Thyroid gland (tissue), 4 donors: Measurements from ENCODE around the gene PLAAT2. TPM values are rescaled to one million over a fixed set of nuclear protein-coding genes. Genes with fewer than 3 reads are reported as not detected.

ENCODE experiments used
- DNase-seq, 2 donors: peaks; one replicate each; pipeline ENCODE4 v3.0.0-alpha.2; 2019
- H3K27ac ChIP-seq, 3 donors: fragments of 200-600 bp; sonication (generic); 1 replicate in 2 of 3; 2 replicates in 1 of 3; pipeline ENCODE4 v1.5.1; 2016 to 2019; ENCODE audit warnings: mild to moderate bottlenecking in 1 of 3, moderate library complexity in 1 of 3
- H3K27me3 ChIP-seq: fragments of 200-600 bp; sonication (generic); one replicate; pipeline ENCODE4 v1.5.1; 2019
- H3K36me3 ChIP-seq, 2 donors: fragments of 200-600 bp; sonication (generic); one replicate each; pipeline ENCODE4 v1.5.1; 2016 to 2019
- H3K4me1 ChIP-seq, 2 donors: fragments of 200-600 bp; sonication (generic); one replicate each; pipeline ENCODE4 v1.5.1; 2017 to 2019
- H3K4me3 ChIP-seq, 3 donors: fragments of 200-600 bp; sonication (generic); replicated peaks in 1 of 3; 1 replicate in 2 of 3; 2 replicates in 1 of 3; pipeline ENCODE4 v1.5.1; 2016; ENCODE audit warnings: mild to moderate bottlenecking in 1 of 3
- H3K9me3 ChIP-seq: fragments of 200-600 bp; sonication (generic); one replicate; pipeline ENCODE4 v1.5.1; 2017
- POLR2A ChIP-seq, 2 donors: fragments of 450-650 bp; IDR thresholded peaks; one replicate each; pipeline ENCODE4 v1.6.1; 2017; ENCODE audit warnings: antibody characterized with exemption in 2 of 2, mild to moderate bottlenecking in 2 of 2, moderate library complexity in 1 of 2
- WGBS, 2 donors: methylation state at CpG; one replicate each; pipeline ENCODE4 v1.1.5; 2017; 5-methylcytosine and 5-hydroxymethylcytosine counted together
- intact Hi-C: fragments of 100-400 bp; cut with DNase I; formaldehyde crosslinking; loops from one replicate; pipeline ENCODE4 v1.15.1; 2023
- total RNA-seq, 4 donors: library from RNA; depleted of rRNA; stranded (reverse); fragments of >200 nt; gene quantifications; one replicate each; pipeline ENCODE4 v1.2.3, GENCODE V29; 2016
- TF ChIP-seq, protein P1 (sequence below), 6 experiments: fragments of 200-600 bp in 3 of 6; fragments of 450-650 bp in 3 of 6; sonication (generic) in 3 of 6; IDR thresholded peaks; one replicate each; pipeline ENCODE4 v1.5.1; 2016 to 2019; ENCODE audit warnings: antibody characterized with exemption in 6 of 6, mild to moderate bottlenecking in 2 of 6, inconsistent platforms in 1 of 6, moderate library complexity in 1 of 6

The PLAAT2 gene
- total RNA-seq, 4 donors from 2014 or later = 1.4 TPM; not detected in 3

DNA sequence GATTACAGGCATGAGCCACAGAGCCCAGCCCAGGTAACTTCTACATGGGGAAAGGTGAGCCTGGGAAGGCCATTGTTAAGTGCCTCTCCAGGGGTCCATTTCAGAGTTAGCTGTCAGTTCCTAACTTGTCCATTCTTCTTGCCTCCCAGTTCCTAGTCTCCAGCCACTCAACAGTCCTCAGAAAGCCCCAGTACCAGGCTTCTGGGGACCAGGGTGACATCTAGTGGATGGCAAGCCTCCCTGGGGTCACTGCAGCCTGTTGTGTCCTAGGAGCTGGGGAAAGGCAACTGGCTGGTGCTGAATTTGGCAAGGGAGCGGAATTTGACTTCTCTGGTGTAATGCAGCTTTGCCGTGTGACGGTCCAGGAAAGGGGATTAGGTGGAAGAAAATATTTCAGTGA is 55.2 kb downstream of the PLAAT2 start:
- peak; percentile 35 to 54 for DNase-seq
- Histone ChIP-seq H3K27me3 (no peaks in the 10 kb centered on the region), H3K4me1 (peaks cover 0 to 18% of the 10 kb centered on the region in 2 donors), H3K9me3 (no peaks in the 10 kb centered on the region), H3K36me3 (no peaks in the 10 kb centered on the region), H3K27ac (no peak overlapping the region), H3K4me3 (no peak overlapping the region)
- TF ChIP-seq, protein P1, sequence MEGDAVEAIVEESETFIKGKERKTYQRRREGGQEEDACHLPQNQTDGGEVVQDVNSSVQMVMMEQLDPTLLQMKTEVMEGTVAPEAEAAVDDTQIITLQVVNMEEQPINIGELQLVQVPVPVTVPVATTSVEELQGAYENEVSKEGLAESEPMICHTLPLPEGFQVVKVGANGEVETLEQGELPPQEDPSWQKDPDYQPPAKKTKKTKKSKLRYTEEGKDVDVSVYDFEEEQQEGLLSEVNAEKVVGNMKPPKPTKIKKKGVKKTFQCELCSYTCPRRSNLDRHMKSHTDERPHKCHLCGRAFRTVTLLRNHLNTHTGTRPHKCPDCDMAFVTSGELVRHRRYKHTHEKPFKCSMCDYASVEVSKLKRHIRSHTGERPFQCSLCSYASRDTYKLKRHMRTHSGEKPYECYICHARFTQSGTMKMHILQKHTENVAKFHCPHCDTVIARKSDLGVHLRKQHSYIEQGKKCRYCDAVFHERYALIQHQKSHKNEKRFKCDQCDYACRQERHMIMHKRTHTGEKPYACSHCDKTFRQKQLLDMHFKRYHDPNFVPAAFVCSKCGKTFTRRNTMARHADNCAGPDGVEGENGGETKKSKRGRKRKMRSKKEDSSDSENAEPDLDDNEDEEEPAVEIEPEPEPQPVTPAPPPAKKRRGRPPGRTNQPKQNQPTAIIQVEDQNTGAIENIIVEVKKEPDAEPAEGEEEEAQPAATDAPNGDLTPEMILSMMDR (IDR thresholded peaks at IDR 0.05) = peak in 3 of 6 experiments; percentile 16 to 32 (median 23)
- TF ChIP-seq POLR2A (IDR thresholded peaks at IDR 0.05) = no peak
- 84 to 86% methylated on average over 3 of the region's 3 CpGs for WGBS, 2 donors
- intact Hi-C loops = no loop called here

DNA sequence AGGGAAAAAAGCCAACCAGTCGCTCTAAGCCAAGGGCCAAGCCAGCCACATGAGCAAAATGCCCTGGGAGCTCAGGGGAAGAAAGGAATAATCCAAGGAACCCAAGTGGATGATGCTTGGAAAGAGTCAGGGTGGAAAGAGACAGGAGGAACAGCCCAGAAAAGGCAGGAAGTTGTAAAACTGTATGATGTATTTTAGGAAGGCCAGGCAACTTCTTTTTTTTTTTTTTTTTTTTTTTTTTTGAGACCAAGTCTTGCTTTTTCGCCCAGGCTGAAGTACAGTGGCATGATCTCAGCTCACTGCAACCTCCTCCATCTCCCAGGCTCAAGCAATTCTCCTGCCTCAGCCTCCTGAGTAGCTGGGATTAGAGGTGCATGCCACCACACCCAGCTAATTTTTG is 55.7 kb downstream of the PLAAT2 start:
- H3K27ac ChIP-seq = no peak overlapping the region
- 89 to 95% methylated on average over 2 of the region's 2 CpGs for whole genome bisulfite sequencing, 2 donors
- intact Hi-C loops = no loop called here

DNA sequence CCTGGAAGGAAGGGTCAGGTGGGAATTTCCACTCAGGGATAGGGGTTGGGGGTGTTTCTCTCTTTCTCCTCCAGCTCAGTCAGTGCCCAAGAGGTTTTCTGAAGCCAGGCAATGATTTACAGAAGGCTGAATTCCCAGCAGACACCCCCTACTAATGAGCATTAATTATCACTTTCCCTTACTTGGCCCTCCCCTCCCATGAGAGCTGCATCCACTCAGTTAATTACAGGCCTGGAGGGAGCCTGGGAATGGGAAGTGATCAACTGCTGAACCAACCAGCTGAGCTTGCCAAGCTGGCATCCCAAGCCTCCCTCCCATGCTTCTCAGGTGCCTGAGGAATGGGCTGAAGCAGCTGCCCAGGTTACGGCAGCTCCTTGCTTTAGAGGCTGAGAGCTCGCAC is 56.3 kb downstream of the PLAAT2 start:
- H3K9me3 ChIP-seq = no peaks in the 10 kb centered on the region
- 96 to 100% methylated on average over 2 of the region's 2 CpGs for WGBS, 2 donors
- TF ChIP-seq, protein P1 (IDR thresholded peaks at IDR 0.05) = no peak
- TF ChIP-seq POLR2A (IDR thresholded peaks at IDR 0.05) = no peak
- H3K27me3 ChIP-seq = no peaks in the 10 kb centered on the region
- H3K36me3 ChIP-seq = no peaks in the 10 kb centered on the region
- no peak overlapping the region for H3K4me3 ChIP-seq
- no peak for DNase-seq
- H3K27ac ChIP-seq = no peak overlapping the region
- intact Hi-C loops = no loop called here
- H3K4me1 ChIP-seq = peaks cover 0 to 15% of the 10 kb centered on the region in 2 donors

More for the DNA sequence above, 55.7 kb downstream of the PLAAT2 start:
- Histone ChIP-seq H3K9me3 (no peaks in the 10 kb centered on the region), H3K36me3 (no peaks in the 10 kb centered on the region), H3K27me3 (no peaks in the 10 kb centered on the region), H3K4me3 (no peak overlapping the region), H3K4me1 (peaks cover 0 to 15% of the 10 kb centered on the region in 2 donors)
- no peak for DNase-seq
- TF ChIP-seq POLR2A (IDR thresholded peaks at IDR 0.05) = no peak
- TF ChIP-seq, protein P1 (IDR thresholded peaks at IDR 0.05) = no peak

DNA sequence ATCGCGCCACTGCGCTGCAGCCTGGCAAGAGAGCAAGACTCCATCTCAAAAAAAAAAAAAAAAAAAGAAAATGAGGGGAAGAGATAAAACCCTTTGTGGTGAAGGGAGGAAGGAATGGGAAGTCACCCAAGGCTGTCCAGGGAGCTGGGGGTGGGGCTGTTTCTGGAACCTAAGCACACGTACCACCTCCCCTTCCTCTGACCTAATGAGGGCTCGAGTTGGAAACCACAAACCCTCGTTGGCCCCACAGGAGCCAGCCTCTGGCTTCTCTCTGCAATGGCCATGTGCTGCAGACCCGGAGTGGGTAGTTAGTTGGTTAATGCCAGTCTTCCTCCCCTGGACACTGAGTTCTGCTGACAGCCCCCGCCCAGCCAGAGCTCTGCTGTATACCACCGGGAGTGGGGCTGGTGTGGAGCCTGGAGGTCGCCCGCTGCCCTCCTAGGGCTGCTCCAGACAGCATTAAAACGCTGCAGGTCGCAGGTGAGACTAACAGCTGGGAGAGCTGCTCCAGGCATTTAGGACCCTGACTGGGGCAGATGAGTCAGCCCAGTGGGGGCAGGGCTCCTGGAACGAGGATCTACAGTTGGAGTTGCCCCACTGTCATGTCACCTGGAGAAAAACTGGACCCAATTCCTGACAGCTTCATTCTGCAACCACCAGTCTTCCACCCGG is 57.2 kb downstream of the PLAAT2 start, which contains the start of gene LGALS12:
TSS of gene LGALS12 (plus strand) at position 228 of the 672 bp plus-strand sequence. CDS start at position 603, 375 bp downstream.
- H3K4me3 ChIP-seq = no peak within 1 kb of the TSS
- DNase-seq = no peak
- peaks cover 0 to 15% of the 10 kb centered on the region in 2 donors for H3K4me1 ChIP-seq
- intact Hi-C loops = no loop called here
- H3K36me3 ChIP-seq = no peaks in the 10 kb centered on the region
- H3K27ac ChIP-seq = no peak within 1 kb of the TSS
- no peaks in the 10 kb centered on the region for H3K9me3 ChIP-seq
- 73% methylated on average over 12 to 15 of the region's 15 CpGs for WGBS, 2 donors
- TF ChIP-seq POLR2A (IDR thresholded peaks at IDR 0.05) = no peak
- TF ChIP-seq, protein P1 (IDR thresholded peaks at IDR 0.05) = no peak
- no peaks in the 10 kb centered on the region for H3K27me3 ChIP-seq

DNA sequence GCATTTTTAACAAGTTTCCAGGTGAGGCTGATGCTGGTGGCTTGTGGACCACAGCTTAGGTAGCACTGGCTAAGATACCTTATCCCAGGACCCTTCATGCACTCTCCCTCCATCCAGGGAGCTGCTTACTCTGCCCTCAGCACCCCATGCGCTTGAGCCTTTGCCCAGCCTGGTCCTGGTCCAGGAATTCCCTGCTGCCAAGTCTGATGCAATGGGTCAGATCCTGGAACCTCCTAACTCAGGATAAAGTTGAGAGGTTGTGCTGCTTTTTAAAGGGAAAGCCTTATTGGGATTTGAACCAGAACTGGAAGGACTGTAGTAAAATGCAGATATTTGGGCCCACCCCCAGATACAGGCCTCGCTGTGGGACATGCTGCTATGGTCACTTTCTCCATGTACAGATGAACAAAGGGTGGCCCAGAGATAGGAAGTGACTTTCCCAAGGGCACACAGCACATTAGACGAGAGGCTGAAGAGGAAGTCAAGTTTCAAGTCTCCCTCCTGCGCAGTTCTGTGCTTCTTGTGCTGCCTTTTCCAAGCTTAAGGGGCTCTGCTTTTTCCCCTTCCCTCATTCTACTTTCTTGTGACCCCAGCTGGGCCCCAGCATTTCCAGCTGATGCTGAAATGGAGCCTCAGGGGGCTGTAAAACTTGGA is 58.1 kb downstream of the PLAAT2 start:
- 66 to 73% methylated on average over 4 of the region's 4 CpGs for WGBS, 2 donors
- H3K27ac ChIP-seq = no peak overlapping the region
- intact Hi-C loops = no loop called here

More for the DNA sequence above, 58.1 kb downstream of the PLAAT2 start:
- Histone ChIP-seq H3K9me3 (no peaks in the 10 kb centered on the region), H3K36me3 (no peaks in the 10 kb centered on the region), H3K4me3 (no peak overlapping the region), H3K27me3 (no peaks in the 10 kb centered on the region), H3K4me1 (peaks cover 0 to 8% of the 10 kb centered on the region in 2 donors)
- peak; percentile 38 to 55 for DNase-seq
- TF ChIP-seq POLR2A (IDR thresholded peaks at IDR 0.05) = no peak
- TF ChIP-seq, protein P1 (IDR thresholded peaks at IDR 0.05) = no peak
